H1 (cell line): ENCODE measurements around the gene ADO.

ENCODE experiments used
- EGR1 ChIP-seq: IDR thresholded peaks from 2 replicates; pipeline ENCODE4 v1.6.1; 2011; ENCODE audit warnings: low read depth, low read length, borderline replicate concordance
- EP300 ChIP-seq, 2 experiments: IDR thresholded peaks; 1 replicate in 1 of 2; 2 replicates in 1 of 2; pipeline ENCODE4 v1.6.1; 2011 to 2012; ENCODE audit warnings: low read depth in 2 of 2, low read length in 2 of 2, mild to moderate bottlenecking in 2 of 2, borderline replicate concordance in 1 of 2, inconsistent platforms in 1 of 2, moderate library complexity in 1 of 2
- RXRA ChIP-seq: IDR thresholded peaks from 2 replicates; pipeline ENCODE4 v1.6.1; 2011; ENCODE audit warnings: low read depth, mild to moderate bottlenecking, low read length, moderate library complexity; ENCODE audit not compliant: insufficient read depth
- TF ChIP-seq, protein P1 (sequence below), 3 experiments: IDR thresholded peaks; 1 replicate in 2 of 3; 2 replicates in 1 of 3; pipeline versions ENCODE4 v1.5.1 to v1.6.1; 2011; ENCODE audit warnings: low read length in 3 of 3, mild to moderate bottlenecking in 3 of 3, inconsistent platforms in 2 of 3, low read depth in 1 of 3, moderate library complexity in 1 of 3; ENCODE audit not compliant: insufficient read depth in 1 of 3; ENCODE audit errors: control extremely low read depth in 1 of 3

DNA sequence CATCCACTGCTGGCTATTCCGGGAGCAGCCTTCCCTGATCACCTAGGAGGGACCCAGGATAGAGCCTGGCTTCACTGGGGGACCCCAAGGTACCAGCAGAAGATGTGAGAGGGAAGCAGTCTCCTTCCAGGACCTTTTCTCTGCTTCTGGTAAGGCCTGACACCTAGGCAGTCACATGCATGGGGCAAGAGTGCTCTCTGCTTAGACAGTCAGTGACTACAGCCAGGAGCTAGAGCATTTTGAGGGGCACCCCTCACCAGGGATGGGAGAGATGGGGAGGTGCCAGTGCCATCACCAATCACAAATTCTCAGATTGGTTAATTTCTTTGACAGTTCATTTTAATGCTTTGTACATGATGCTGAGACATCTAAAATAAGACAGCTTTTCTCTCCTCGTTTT is 13.9 kb upstream of the ADO start:
- TF ChIP-seq, protein P1, sequence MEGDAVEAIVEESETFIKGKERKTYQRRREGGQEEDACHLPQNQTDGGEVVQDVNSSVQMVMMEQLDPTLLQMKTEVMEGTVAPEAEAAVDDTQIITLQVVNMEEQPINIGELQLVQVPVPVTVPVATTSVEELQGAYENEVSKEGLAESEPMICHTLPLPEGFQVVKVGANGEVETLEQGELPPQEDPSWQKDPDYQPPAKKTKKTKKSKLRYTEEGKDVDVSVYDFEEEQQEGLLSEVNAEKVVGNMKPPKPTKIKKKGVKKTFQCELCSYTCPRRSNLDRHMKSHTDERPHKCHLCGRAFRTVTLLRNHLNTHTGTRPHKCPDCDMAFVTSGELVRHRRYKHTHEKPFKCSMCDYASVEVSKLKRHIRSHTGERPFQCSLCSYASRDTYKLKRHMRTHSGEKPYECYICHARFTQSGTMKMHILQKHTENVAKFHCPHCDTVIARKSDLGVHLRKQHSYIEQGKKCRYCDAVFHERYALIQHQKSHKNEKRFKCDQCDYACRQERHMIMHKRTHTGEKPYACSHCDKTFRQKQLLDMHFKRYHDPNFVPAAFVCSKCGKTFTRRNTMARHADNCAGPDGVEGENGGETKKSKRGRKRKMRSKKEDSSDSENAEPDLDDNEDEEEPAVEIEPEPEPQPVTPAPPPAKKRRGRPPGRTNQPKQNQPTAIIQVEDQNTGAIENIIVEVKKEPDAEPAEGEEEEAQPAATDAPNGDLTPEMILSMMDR (IDR thresholded peaks at IDR 0.05; ENCODE audit: control extremely low read depth in 1 of 3, insufficient read depth in 1 of 3, low read depth in 1 of 3, low read length in 3 of 3), result no peak
- TF ChIP-seq EP300 (IDR thresholded peaks at IDR 0.05; ENCODE audit: borderline replicate concordance in 1 of 2, low read depth in 2 of 2, low read length in 2 of 2) (no peak), RXRA (no peak), EGR1 (no peak)
